Measurements from ENCODE around the gene SUPT4H1. TPM values are rescaled to one million over a fixed set of nuclear protein-coding genes. Genes with fewer than 3 reads are reported as not detected.

Gene SUPT4H1
- total and polyA plus RNA-seq, 9 of the 15 experiments (the other 6 are each of a cell fraction or from before 2014, with no cell fraction given) = 62.1 to 320 (median 117) TPM

DNA sequence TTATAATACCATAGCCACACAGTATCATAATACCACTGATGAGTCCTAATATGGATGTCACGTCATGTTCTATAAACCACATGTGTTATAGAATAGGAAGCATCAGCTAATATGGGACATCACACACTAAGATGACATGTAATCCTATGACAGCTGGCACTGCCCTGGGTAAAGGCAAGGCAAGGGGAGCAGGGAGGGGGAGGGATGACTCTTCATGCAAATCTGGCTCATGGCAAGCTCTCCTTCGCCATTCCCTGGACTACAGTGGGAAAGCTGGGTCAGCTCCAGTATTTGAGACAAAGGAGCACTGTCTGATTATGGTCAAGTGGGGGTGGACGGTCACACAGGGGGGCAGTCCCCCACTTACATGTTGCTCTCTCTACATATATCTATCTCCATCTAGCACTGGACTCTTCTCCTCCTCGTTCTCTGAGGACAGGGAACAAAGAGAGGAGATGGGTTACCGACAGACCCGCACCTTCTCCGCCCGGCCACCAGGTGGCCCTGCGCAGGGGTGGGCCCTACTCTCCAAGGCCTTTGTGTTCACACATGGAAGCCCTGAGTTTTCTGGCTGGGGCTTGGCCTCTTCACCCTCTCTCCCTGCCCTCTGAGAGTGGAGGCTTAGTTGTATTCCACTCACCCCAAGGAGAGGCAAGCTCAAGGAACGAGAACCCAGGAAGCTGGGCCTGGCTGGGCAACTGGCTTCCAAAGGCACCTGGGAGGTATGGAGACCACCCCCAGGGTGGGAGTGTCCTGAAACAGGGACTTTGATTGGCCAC, 47.8 kb downstream of the SUPT4H1 start (continued):
- TF ChIP-seq, protein P1, sequence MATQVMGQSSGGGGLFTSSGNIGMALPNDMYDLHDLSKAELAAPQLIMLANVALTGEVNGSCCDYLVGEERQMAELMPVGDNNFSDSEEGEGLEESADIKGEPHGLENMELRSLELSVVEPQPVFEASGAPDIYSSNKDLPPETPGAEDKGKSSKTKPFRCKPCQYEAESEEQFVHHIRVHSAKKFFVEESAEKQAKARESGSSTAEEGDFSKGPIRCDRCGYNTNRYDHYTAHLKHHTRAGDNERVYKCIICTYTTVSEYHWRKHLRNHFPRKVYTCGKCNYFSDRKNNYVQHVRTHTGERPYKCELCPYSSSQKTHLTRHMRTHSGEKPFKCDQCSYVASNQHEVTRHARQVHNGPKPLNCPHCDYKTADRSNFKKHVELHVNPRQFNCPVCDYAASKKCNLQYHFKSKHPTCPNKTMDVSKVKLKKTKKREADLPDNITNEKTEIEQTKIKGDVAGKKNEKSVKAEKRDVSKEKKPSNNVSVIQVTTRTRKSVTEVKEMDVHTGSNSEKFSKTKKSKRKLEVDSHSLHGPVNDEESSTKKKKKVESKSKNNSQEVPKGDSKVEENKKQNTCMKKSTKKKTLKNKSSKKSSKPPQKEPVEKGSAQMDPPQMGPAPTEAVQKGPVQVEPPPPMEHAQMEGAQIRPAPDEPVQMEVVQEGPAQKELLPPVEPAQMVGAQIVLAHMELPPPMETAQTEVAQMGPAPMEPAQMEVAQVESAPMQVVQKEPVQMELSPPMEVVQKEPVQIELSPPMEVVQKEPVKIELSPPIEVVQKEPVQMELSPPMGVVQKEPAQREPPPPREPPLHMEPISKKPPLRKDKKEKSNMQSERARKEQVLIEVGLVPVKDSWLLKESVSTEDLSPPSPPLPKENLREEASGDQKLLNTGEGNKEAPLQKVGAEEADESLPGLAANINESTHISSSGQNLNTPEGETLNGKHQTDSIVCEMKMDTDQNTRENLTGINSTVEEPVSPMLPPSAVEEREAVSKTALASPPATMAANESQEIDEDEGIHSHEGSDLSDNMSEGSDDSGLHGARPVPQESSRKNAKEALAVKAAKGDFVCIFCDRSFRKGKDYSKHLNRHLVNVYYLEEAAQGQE (IDR thresholded peaks at IDR 0.05; ENCODE audit: borderline replicate concordance) = peak; percentile 60; the same call in 1 of the 2 replicates
- TF ChIP-seq, protein P1 (CRISPR knock-in tag; IDR thresholded peaks at IDR 0.05; ENCODE audit: low read depth) = no peak
- TF ChIP-seq SIN3B (IDR thresholded peaks at IDR 0.05; ENCODE audit: low read depth) = no peak
- TF ChIP-seq, protein P2, sequence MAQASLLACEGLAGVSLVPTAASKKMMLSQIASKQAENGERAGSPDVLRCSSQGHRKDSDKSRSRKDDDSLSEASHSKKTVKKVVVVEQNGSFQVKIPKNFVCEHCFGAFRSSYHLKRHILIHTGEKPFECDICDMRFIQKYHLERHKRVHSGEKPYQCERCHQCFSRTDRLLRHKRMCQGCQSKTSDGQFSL (CRISPR knock-in tag; IDR thresholded peaks at IDR 0.05) = 0 out of 2 replicates have a peak, but pooled peaks have one; percentile 26
- TF ChIP-seq, protein P2 (tag; IDR thresholded peaks at IDR 0.05) = no peak
- TF ChIP-seq, protein P3, sequence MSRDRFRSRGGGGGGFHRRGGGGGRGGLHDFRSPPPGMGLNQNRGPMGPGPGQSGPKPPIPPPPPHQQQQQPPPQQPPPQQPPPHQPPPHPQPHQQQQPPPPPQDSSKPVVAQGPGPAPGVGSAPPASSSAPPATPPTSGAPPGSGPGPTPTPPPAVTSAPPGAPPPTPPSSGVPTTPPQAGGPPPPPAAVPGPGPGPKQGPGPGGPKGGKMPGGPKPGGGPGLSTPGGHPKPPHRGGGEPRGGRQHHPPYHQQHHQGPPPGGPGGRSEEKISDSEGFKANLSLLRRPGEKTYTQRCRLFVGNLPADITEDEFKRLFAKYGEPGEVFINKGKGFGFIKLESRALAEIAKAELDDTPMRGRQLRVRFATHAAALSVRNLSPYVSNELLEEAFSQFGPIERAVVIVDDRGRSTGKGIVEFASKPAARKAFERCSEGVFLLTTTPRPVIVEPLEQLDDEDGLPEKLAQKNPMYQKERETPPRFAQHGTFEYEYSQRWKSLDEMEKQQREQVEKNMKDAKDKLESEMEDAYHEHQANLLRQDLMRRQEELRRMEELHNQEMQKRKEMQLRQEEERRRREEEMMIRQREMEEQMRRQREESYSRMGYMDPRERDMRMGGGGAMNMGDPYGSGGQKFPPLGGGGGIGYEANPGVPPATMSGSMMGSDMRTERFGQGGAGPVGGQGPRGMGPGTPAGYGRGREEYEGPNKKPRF (IDR thresholded peaks at IDR 0.05; ENCODE audit: low read depth, low read length) = no peak
- TF ChIP-seq XRCC5 (IDR thresholded peaks at IDR 0.05; ENCODE audit: low read depth, low read length) = peak; percentile 86
- TF ChIP-seq KLF1 (tag; IDR thresholded peaks at IDR 0.05) = no peak
- TF ChIP-seq, protein P4, sequence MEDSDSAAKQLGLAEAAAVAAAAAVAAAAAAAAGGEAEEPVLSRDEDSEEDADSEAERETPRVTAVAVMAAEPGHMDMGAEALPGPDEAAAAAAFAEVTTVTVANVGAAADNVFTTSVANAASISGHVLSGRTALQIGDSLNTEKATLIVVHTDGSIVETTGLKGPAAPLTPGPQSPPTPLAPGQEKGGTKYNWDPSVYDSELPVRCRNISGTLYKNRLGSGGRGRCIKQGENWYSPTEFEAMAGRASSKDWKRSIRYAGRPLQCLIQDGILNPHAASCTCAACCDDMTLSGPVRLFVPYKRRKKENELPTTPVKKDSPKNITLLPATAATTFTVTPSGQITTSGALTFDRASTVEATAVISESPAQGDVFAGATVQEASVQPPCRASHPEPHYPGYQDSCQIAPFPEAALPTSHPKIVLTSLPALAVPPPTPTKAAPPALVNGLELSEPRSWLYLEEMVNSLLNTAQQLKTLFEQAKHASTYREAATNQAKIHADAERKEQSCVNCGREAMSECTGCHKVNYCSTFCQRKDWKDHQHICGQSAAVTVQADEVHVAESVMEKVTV (CRISPR knock-in tag; IDR thresholded peaks at IDR 0.05) = 0 out of 2 replicates have a peak, but pooled peaks have one; percentile 19
- no peak for TF ChIP-seq HLTF (IDR thresholded peaks at IDR 0.05)
- no peak for TF ChIP-seq ARID2 (IDR thresholded peaks at IDR 0.05)
- no peak for TF ChIP-seq EP300 (IDR thresholded peaks at IDR 0.05; ENCODE audit: low read length)
- no peak for TF ChIP-seq ATF1 (CRISPR knock-in tag; IDR thresholded peaks at IDR 0.05)
- 0 out of 2 replicates have a peak, but pooled peaks have one; percentile 15 for TF ChIP-seq ATF1 (tag; IDR thresholded peaks at IDR 0.05)
- 0 out of 2 replicates have a peak, but pooled peaks have one; percentile 17 for TF ChIP-seq GABPB1 (CRISPR knock-in tag; IDR thresholded peaks at IDR 0.05)
